Osteoblast (primary cell): Measurements from ENCODE around the gene PNLIPRP2. TPM values are rescaled to one million over a fixed set of nuclear protein-coding genes. Genes with fewer than 3 reads are reported as not detected.

Experiments used
- DNase-seq: peaks from one replicate; pipeline ENCODE4 v3.0.0; 2011; ENCODE audit warnings: low spot score, mixed read lengths; ENCODE audit not compliant: insufficient read length; ENCODE audit errors: missing footprints
- H2AFZ ChIP-seq: 2 replicates; pipeline ENCODE4 v1.6.0; 2011; ENCODE audit warnings: mild to moderate bottlenecking, low read length
- H3K27ac ChIP-seq: 2 replicates; pipeline ENCODE4 v1.5.1; 2011; ENCODE audit warnings: mild to moderate bottlenecking, low read depth, low read length, moderate library complexity
- H3K27me3 ChIP-seq: 2 replicates; pipeline ENCODE4 v1.6.0; 2012; ENCODE audit warnings: mild to moderate bottlenecking, control low read depth, inconsistent platforms, low read length, moderate library complexity; ENCODE audit not compliant: insufficient read depth
- H3K36me3 ChIP-seq: 2 replicates; pipeline ENCODE4 v1.5.1; 2011; ENCODE audit warnings: mild to moderate bottlenecking, low read length, control low read depth, moderate library complexity; ENCODE audit not compliant: insufficient read depth
- H3K4me1 ChIP-seq: 2 replicates; pipeline ENCODE4 v1.5.1; 2011; ENCODE audit warnings: mild to moderate bottlenecking, low read length, control low read depth, moderate library complexity; ENCODE audit not compliant: insufficient read depth
- H3K4me2 ChIP-seq: 2 replicates; pipeline ENCODE4 v1.6.0; 2011; ENCODE audit warnings: mild to moderate bottlenecking, low read length; ENCODE audit not compliant: insufficient read depth
- H3K4me3 ChIP-seq: fragments of 200-600 bp; sonication (generic); 3 replicates; pipeline ENCODE4 v1.5.1; 2012; ENCODE audit warnings: mild to moderate bottlenecking, low read length, inconsistent platforms; ENCODE audit not compliant: insufficient read depth
- H3K79me2 ChIP-seq: 2 replicates; pipeline ENCODE4 v1.6.0; 2012; ENCODE audit warnings: mild to moderate bottlenecking, low read length, control low read depth, inconsistent platforms; ENCODE audit not compliant: insufficient read depth
- H3K9me3 ChIP-seq: 2 replicates; pipeline ENCODE4 v1.5.1; 2011; ENCODE audit warnings: low read depth, low read length, control low read depth
- H4K20me1 ChIP-seq: 2 replicates; pipeline ENCODE4 v1.6.0; 2012; ENCODE audit warnings: mild to moderate bottlenecking, low read length, control low read depth; ENCODE audit not compliant: insufficient read depth
- total RNA-seq: library from RNA; depleted of rRNA; stranded (reverse); fragments of >200 nt; gene quantifications from 2 replicates; pipeline ENCODE4 v1.2.3, GENCODE V29; 2012
- TF ChIP-seq, protein P1 (sequence below): IDR thresholded peaks from 2 replicates; pipeline ENCODE4 v1.5.1; 2011; ENCODE audit warnings: mild to moderate bottlenecking, low read depth, low read length, moderate library complexity; ENCODE audit errors: extremely low read depth

PNLIPRP2 gene
- total RNA-seq, 1 donor, result not detected

- Histone ChIP-seq H3K4me3 (no peak overlapping the region), H3K79me2 (no peaks in the 10 kb centered on the region), H3K27me3 (no peaks in the 10 kb centered on the region), H3K36me3 (no peaks in the 10 kb centered on the region), H3K9me3 (no peaks in the 10 kb centered on the region), H2AFZ (no peak overlapping the region), H4K20me1 (no peaks in the 10 kb centered on the region), H3K4me2 (no peak overlapping the region), H3K27ac (no peak overlapping the region), H3K4me1 (no peaks in the 10 kb centered on the region)
- TF ChIP-seq, protein P1, sequence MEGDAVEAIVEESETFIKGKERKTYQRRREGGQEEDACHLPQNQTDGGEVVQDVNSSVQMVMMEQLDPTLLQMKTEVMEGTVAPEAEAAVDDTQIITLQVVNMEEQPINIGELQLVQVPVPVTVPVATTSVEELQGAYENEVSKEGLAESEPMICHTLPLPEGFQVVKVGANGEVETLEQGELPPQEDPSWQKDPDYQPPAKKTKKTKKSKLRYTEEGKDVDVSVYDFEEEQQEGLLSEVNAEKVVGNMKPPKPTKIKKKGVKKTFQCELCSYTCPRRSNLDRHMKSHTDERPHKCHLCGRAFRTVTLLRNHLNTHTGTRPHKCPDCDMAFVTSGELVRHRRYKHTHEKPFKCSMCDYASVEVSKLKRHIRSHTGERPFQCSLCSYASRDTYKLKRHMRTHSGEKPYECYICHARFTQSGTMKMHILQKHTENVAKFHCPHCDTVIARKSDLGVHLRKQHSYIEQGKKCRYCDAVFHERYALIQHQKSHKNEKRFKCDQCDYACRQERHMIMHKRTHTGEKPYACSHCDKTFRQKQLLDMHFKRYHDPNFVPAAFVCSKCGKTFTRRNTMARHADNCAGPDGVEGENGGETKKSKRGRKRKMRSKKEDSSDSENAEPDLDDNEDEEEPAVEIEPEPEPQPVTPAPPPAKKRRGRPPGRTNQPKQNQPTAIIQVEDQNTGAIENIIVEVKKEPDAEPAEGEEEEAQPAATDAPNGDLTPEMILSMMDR, result no peak
- no peak for DNase-seq
Measured at GRCh38 chr10:116614796-116615195, 6.0 kb upstream of the PNLIPRP2 start.

DNA sequence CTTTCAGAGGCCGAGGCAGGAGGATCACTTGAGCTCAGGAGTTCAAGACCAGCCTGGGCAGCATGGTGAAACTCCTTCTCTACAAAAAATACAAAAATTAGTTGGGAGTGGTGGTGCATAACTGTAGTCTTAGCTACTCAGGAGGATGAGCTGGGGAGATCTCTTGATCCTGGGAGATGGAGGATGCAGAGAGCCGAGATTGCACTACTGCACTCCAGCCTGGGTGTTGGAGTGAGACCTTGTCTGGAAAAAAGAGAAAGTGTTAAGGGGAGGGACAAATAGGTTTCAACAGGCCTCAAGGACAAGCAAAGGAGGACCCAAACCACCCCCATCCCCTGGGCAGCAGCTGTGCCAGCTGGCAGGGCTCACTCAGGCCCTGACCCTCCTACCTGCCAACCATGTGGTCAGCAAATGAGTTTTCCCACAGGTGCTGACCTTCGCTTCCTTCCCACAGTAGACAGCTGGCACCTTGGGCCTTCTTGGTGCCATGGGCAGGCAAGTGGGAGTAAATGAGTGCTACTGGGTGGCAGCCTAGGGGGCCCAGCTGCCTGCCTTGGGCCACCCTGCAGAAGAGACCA lies 5.5 kb upstream of the PNLIPRP2 start:
- DNase-seq, result no peak
- H3K4me3 ChIP-seq, result no peak overlapping the region
- no peak overlapping the region for H3K4me2 ChIP-seq
- H3K36me3 ChIP-seq, result no peaks in the 10 kb centered on the region
- H3K79me2 ChIP-seq, result no peaks in the 10 kb centered on the region
- TF ChIP-seq, protein P1, result no peak
- H3K27ac ChIP-seq, result no peak overlapping the region
- no peaks in the 10 kb centered on the region for H3K9me3 ChIP-seq
- H3K4me1 ChIP-seq, result no peaks in the 10 kb centered on the region
- H3K27me3 ChIP-seq, result no peaks in the 10 kb centered on the region
- no peaks in the 10 kb centered on the region for H4K20me1 ChIP-seq
- H2AFZ ChIP-seq, result no peak overlapping the region

- Histone ChIP-seq H3K36me3 (no peaks in the 10 kb centered on the region), H2AFZ (no peak overlapping the region), H3K4me2 (no peak overlapping the region), H3K4me3 (no peak overlapping the region), H3K4me1 (no peaks in the 10 kb centered on the region), H3K79me2 (no peaks in the 10 kb centered on the region), H3K27ac (no peak overlapping the region), H3K9me3 (no peaks in the 10 kb centered on the region), H3K27me3 (no peaks in the 10 kb centered on the region), H4K20me1 (no peaks in the 10 kb centered on the region)
- DNase-seq, result no peak
- TF ChIP-seq, protein P1, result no peak
Measured at GRCh38 chr10:116621476-116621875, 723 bp downstream of the PNLIPRP2 start.

DNA sequence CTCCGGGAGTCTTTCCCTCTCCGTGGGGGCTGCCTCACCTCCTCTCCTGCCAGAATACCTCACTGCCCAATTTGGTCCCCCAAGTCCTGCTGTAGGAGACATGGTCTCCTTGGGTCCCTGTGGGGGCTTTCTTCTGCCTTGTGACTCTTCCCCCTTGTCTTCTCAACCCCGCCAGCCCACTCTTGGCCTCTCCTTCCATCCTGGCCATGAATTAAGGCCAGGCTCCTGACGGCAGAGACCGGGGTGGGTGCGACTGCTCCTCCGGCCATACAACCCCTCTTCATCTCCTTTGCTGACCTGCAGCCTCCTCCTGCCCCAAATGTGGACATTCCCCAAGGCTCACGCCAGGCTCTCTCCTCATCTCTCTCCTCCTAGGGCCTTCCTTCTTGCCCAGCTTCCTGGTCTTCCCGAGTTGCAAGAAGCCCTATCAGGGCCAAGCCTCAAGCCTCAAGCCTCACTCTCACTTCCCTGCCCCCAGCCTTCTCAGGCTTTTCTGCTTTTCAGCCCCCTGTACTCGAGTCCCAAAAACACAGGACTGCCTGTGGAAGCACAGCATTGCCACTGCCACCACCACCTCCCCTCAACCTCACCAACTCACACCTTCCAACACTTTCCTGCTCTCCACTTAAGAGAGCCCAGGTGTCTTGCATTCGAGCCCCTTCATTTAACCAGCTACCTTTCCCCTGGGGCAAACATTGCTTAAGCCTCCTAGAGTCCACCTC lies 1.3 kb downstream of the PNLIPRP2 start:
- H2AFZ ChIP-seq, result no peak overlapping the region
- H3K27me3 ChIP-seq, result no peaks in the 10 kb centered on the region
- no peak overlapping the region for H3K4me3 ChIP-seq
- H3K79me2 ChIP-seq, result no peaks in the 10 kb centered on the region
- TF ChIP-seq, protein P1, result no peak
- no peaks in the 10 kb centered on the region for H3K36me3 ChIP-seq
- H3K4me1 ChIP-seq, result no peaks in the 10 kb centered on the region
- H4K20me1 ChIP-seq, result no peaks in the 10 kb centered on the region
- H3K9me3 ChIP-seq, result no peaks in the 10 kb centered on the region
- no peak for DNase-seq
- no peak overlapping the region for H3K4me2 ChIP-seq
- no peak overlapping the region for H3K27ac ChIP-seq
